ENCODE results near the gene NELL1.

Gene NELL1

GRCh38 chr11:20668844-20669819, at the start of gene NELL1:
TSS of gene NELL1 (plus strand) at chr11:20669586.
- no peak for DNase-seq (ENCODE audit: low read depth in 2 of 3, low spot score in 2 of 3)

GRCh38 chr11:20620988-20621387, 48.4 kb upstream of the NELL1 start:
- no peak for DNase-seq (ENCODE audit: low read depth in 2 of 3, low spot score in 2 of 3)

- no peak for DNase-seq (ENCODE audit: low read depth in 2 of 3, low spot score in 2 of 3)
Measured at GRCh38 chr11:20621679-20622078, 47.7 kb upstream of the NELL1 start.

- DNase-seq (ENCODE audit: low read depth in 2 of 3, low spot score in 2 of 3): no peak
Measured at GRCh38 chr11:20623252-20623651, 46.1 kb upstream of the NELL1 start.

- DNase-seq (ENCODE audit: low read depth in 2 of 3, low spot score in 2 of 3): no peak
Measured at GRCh38 chr11:20626279-20626678, 43.1 kb upstream of the NELL1 start.

- DNase-seq (ENCODE audit: low read depth in 2 of 3, low spot score in 2 of 3): no peak
Measured at GRCh38 chr11:20627026-20627425, 42.4 kb upstream of the NELL1 start.

GRCh38 chr11:20627701-20628100, 41.7 kb upstream of the NELL1 start:
- no peak for DNase-seq (ENCODE audit: low read depth in 2 of 3, low spot score in 2 of 3)

GRCh38 chr11:20631519-20632168, 37.7 kb upstream of the NELL1 start:
- DNase-seq (ENCODE audit: low read depth in 2 of 3, low spot score in 2 of 3): no peak

GRCh38 chr11:20632169-20632532, 37.2 kb upstream of the NELL1 start:
- no peak for DNase-seq (ENCODE audit: low read depth in 2 of 3, low spot score in 2 of 3)

GRCh38 chr11:20634044-20634443, 35.3 kb upstream of the NELL1 start:
- DNase-seq (ENCODE audit: low read depth in 2 of 3, low spot score in 2 of 3): no peak

- no peak for DNase-seq (ENCODE audit: low read depth in 2 of 3, low spot score in 2 of 3)
Measured at GRCh38 chr11:20634781-20635180, 34.6 kb upstream of the NELL1 start.

GRCh38 chr11:20638074-20638473, 31.3 kb upstream of the NELL1 start:
- no peak for DNase-seq (ENCODE audit: low read depth in 2 of 3, low spot score in 2 of 3)

- no peak for DNase-seq (ENCODE audit: low read depth in 2 of 3, low spot score in 2 of 3)
Measured at GRCh38 chr11:20639688-20640087, 29.7 kb upstream of the NELL1 start.

- DNase-seq (ENCODE audit: low read depth in 2 of 3, low spot score in 2 of 3): no peak
Measured at GRCh38 chr11:20640401-20640800, 29.0 kb upstream of the NELL1 start.

GRCh38 chr11:20644360-20644759, 25.0 kb upstream of the NELL1 start:
- no peak for DNase-seq (ENCODE audit: low read depth in 2 of 3, low spot score in 2 of 3)

GRCh38 chr11:20647976-20648565, 21.3 kb upstream of the NELL1 start:
- DNase-seq (ENCODE audit: low read depth in 2 of 3, low spot score in 2 of 3): peak in 1 of 3 experiments; percentile 30

GRCh38 chr11:20652150-20652806, 17.1 kb upstream of the NELL1 start:
- DNase-seq (ENCODE audit: low read depth in 2 of 3, low spot score in 2 of 3): no peak

GRCh38 chr11:20654038-20654437, 15.3 kb upstream of the NELL1 start:
- DNase-seq (ENCODE audit: low read depth in 2 of 3, low spot score in 2 of 3): no peak

GRCh38 chr11:20656901-20657300, 12.5 kb upstream of the NELL1 start:
- no peak for DNase-seq (ENCODE audit: low read depth in 2 of 3, low spot score in 2 of 3)

GRCh38 chr11:20658135-20658534, 11.3 kb upstream of the NELL1 start:
- no peak for DNase-seq (ENCODE audit: low read depth in 2 of 3, low spot score in 2 of 3)

- DNase-seq (ENCODE audit: low read depth in 2 of 3, low spot score in 2 of 3): no peak
Measured at GRCh38 chr11:20661445-20661844, 7.9 kb upstream of the NELL1 start.

All from activated CD8-positive, alpha-beta memory T cell treated with anti-CD3 and anti-CD28 coated beads for 48 hours (primary cell).